Activated T-helper 2 cell treated with anti-CD3 and anti-CD28 coated beads, Interferon-gamma antibody, Interleukin-2, Interleukin-4, amounts not matched to agents 10 μg/mL and 5 μg/mL and 100 μg/mL, durations not matched to agents 14 hours and 24 hours and 36 hours (primary cell): Measurements from ENCODE around the gene SERPINE1. TPM values are rescaled to one million over a fixed set of nuclear protein-coding genes. Genes with fewer than 3 reads are reported as not detected.
"Not testable (repeated sequence)": the region's sequence is repeated elsewhere in the genome, so short reads cannot be mapped to it uniquely, and the experiment has no call there.

Experiments used
- DNase-seq: peaks from one replicate; pipeline ENCODE4 v3.0.0; 2021; ENCODE audit warnings: low spot score
- H3K27ac Mint-ChIP-seq: one replicate; pipeline ENCODE4 v1.8.0; 2021; ENCODE audit warnings: mixed read lengths
- H3K27me3 Mint-ChIP-seq: one replicate; pipeline ENCODE4 v1.8.0; 2021; ENCODE audit warnings: low read depth, mixed read lengths
- H3K36me3 Mint-ChIP-seq: one replicate; pipeline ENCODE4 v1.8.0; 2021; ENCODE audit warnings: low read depth, mixed read lengths
- H3K4me1 Mint-ChIP-seq: one replicate; pipeline ENCODE4 v1.8.0; 2021; ENCODE audit warnings: low read depth, mixed read lengths
- H3K4me3 Mint-ChIP-seq: one replicate; pipeline ENCODE4 v1.8.0; 2021; ENCODE audit warnings: low read depth, mild to moderate bottlenecking, moderate library complexity, mixed read lengths
- H3K9me3 Mint-ChIP-seq: one replicate; pipeline ENCODE4 v1.8.0; 2021; ENCODE audit warnings: mixed read lengths
- intact Hi-C: fragments of 100-400 bp; cut with micrococcal nuclease; formaldehyde crosslinking; loops from one replicate; pipeline ENCODE4 v1.15.1; 2023
- total RNA-seq: library from RNA; stranded (reverse); gene quantifications from 2 replicates; pipeline ENCODE4 v1.2.3, GENCODE V29; 2022

Gene SERPINE1
- total RNA-seq, 1 donor from 2014 or later, result 0.23 TPM

- H3K36me3 Mint-ChIP-seq, intact Hi-C loops, H3K9me3 Mint-ChIP-seq, H3K27ac Mint-ChIP-seq, DNase-seq: not testable (repeated sequence)
- Mint-ChIP-seq H3K4me3 (peak overlapping the region; percentile 31), H3K4me1 (peaks cover 31% of the 10 kb centered on the region), H3K27me3 (peaks cover 34% of the 10 kb centered on the region)
These were observed 5.3 kb upstream of the SERPINE1 start for GRCh38 chr7:101121631-101121990.

GRCh38 chr7:101121991-101122932, 4.6 kb upstream of the SERPINE1 start:
- H3K4me1 Mint-ChIP-seq, result peaks cover 37% of the 10 kb centered on the region
- no peak overlapping the region for H3K27ac Mint-ChIP-seq
- H3K9me3 Mint-ChIP-seq, result no peaks in the 10 kb centered on the region
- DNase-seq, result no peak
- intact Hi-C loops, result no loop called here
- peaks cover 37% of the 10 kb centered on the region for H3K27me3 Mint-ChIP-seq
- H3K36me3 Mint-ChIP-seq, result no peaks in the 10 kb centered on the region
- peak overlapping the region; percentile 31 for H3K4me3 Mint-ChIP-seq

GRCh38 chr7:101122933-101123702, 3.8 kb upstream of the SERPINE1 start:
- Mint-ChIP-seq H3K9me3 (no peaks in the 10 kb centered on the region), H3K27ac (no peak overlapping the region), H3K4me3 (no peak overlapping the region), H3K36me3 (no peaks in the 10 kb centered on the region), H3K4me1 (peaks cover 46% of the 10 kb centered on the region), H3K27me3 (peaks cover 45% of the 10 kb centered on the region)
- intact Hi-C loops, result no loop called here
- no peak for DNase-seq

GRCh38 chr7:101123703-101124068, 3.2 kb upstream of the SERPINE1 start:
- no peak for DNase-seq
- intact Hi-C loops, result loop anchor here (1.0 kb wide), 1 partner anchor 14 kb away; no protein-coding TSS in a partner anchor
- no peak overlapping the region for H3K27ac Mint-ChIP-seq
- H3K9me3 Mint-ChIP-seq, result no peaks in the 10 kb centered on the region
- H3K4me3 Mint-ChIP-seq, result no peak overlapping the region
- H3K4me1 Mint-ChIP-seq, result peaks cover 47% of the 10 kb centered on the region
- H3K36me3 Mint-ChIP-seq, result no peaks in the 10 kb centered on the region
- H3K27me3 Mint-ChIP-seq, result peaks cover 49% of the 10 kb centered on the region

GRCh38 chr7:101124376-101125056, 2.4 kb upstream of the SERPINE1 start:
- peaks cover 47% of the 10 kb centered on the region for H3K4me1 Mint-ChIP-seq
- no peak for DNase-seq
- no peaks in the 10 kb centered on the region for H3K9me3 Mint-ChIP-seq
- intact Hi-C loops, result loop anchor here (1.0 kb wide), 1 partner anchor 13 kb away; no protein-coding TSS in a partner anchor
- peak overlapping the region; percentile 15 for H3K4me3 Mint-ChIP-seq
- peak overlapping the region; percentile 1 for H3K27ac Mint-ChIP-seq
- H3K27me3 Mint-ChIP-seq, result peaks cover 50% of the 10 kb centered on the region
- no peaks in the 10 kb centered on the region for H3K36me3 Mint-ChIP-seq

GRCh38 chr7:101125989-101126650, 784 bp upstream of the SERPINE1 start:
- Mint-ChIP-seq H3K4me1 (peaks cover 47% of the 10 kb centered on the region), H3K36me3 (no peaks in the 10 kb centered on the region), H3K27ac (no peak overlapping the region), H3K9me3 (no peaks in the 10 kb centered on the region), H3K27me3 (peaks cover 48% of the 10 kb centered on the region), H3K4me3 (no peak overlapping the region)
- intact Hi-C loops, result no loop called here
- DNase-seq, result no peak

GRCh38 chr7:101127460-101128039, 646 bp downstream of the SERPINE1 start:
- no peak for DNase-seq
- Mint-ChIP-seq H3K36me3 (no peaks in the 10 kb centered on the region), H3K27me3 (peaks cover 42% of the 10 kb centered on the region), H3K4me3 (no peak overlapping the region), H3K9me3 (no peaks in the 10 kb centered on the region), H3K27ac (no peak overlapping the region), H3K4me1 (peaks cover 37% of the 10 kb centered on the region)
- intact Hi-C loops, result no loop called here

- intact Hi-C loops, result no loop called here
- Mint-ChIP-seq H3K4me3 (no peak overlapping the region), H3K27me3 (peaks cover 38% of the 10 kb centered on the region), H3K9me3 (no peaks in the 10 kb centered on the region), H3K36me3 (no peaks in the 10 kb centered on the region), H3K27ac (no peak overlapping the region), H3K4me1 (peaks cover 35% of the 10 kb centered on the region)
- DNase-seq, result no peak
These were observed 1.3 kb downstream of the SERPINE1 start for GRCh38 chr7:101128040-101128834.

- Mint-ChIP-seq H3K9me3 (no peaks in the 10 kb centered on the region), H3K4me3 (no peak overlapping the region), H3K36me3 (no peaks in the 10 kb centered on the region), H3K27me3 (peaks cover 40% of the 10 kb centered on the region), H3K27ac (no peak overlapping the region), H3K4me1 (peaks cover 40% of the 10 kb centered on the region)
- no peak for DNase-seq
- intact Hi-C loops, result no loop called here
These were observed 2.8 kb downstream of the SERPINE1 start for GRCh38 chr7:101129603-101130117.

- H3K36me3 Mint-ChIP-seq, H3K9me3 Mint-ChIP-seq, intact Hi-C loops, H3K27ac Mint-ChIP-seq, H3K4me3 Mint-ChIP-seq, DNase-seq: not testable (repeated sequence)
- Mint-ChIP-seq H3K4me1 (peaks cover 28% of the 10 kb centered on the region), H3K27me3 (peaks cover 37% of the 10 kb centered on the region)
These were observed 6.0 kb downstream of the SERPINE1 start for GRCh38 chr7:101132626-101133600.
